SK-N-SH (cell line): Measurements from ENCODE around the gene NDUFA12. TPM values are rescaled to one million over a fixed set of nuclear protein-coding genes. Genes with fewer than 3 reads are reported as not detected.

Source experiments
- CTCF ChIA-PET: fragments of 300-600, 350-600 bp; formaldehyde crosslinking; extraction: SDS; loops from one replicate; lab custom pipeline; 2021; lab: Yijun Ruan, JAX
- POLR2A ChIA-PET: fragments of 350-600 bp; sonication (Branson Sonifier 250); formaldehyde crosslinking; extraction: SDS; loops from one replicate; lab custom pipeline; 2020; ENCODE audit warnings: antibody characterized with exemption, inconsistent platforms; lab: Yijun Ruan, JAX
- DNase-seq: peaks from one replicate; pipeline ENCODE4 v3.0.0; 2012
- H2AFZ ChIP-seq: fragments of 200-600 bp; sonication (generic); 2 replicates; pipeline ENCODE4 v1.8.1; 2016; ENCODE audit warnings: antibody characterized with exemption, mild to moderate bottlenecking, low read depth
- H3F3A ChIP-seq: fragments of 200-600 bp; sonication (generic); replicated peaks from 2 replicates; pipeline ENCODE3; 2016; ENCODE audit warnings: antibody characterized with exemption, mild to moderate bottlenecking; ENCODE audit not compliant: insufficient read depth
- H3K27ac ChIP-seq, 2 experiments: fragments of 200-500 bp in 1 of 2; fragments of 200-600 bp in 1 of 2; sonication (Bioruptor generic) in 1 of 2; sonication (generic), shearing (Covaris generic) in 1 of 2; 2 replicates each; pipeline versions ENCODE4 v1.5.1 to v1.6.1; 2014 to 2016; ENCODE audit warnings: low read depth in 2 of 2, inconsistent platforms in 1 of 2, low read length in 1 of 2, mild to moderate bottlenecking in 1 of 2, mixed read lengths in 1 of 2
- H3K27me3 ChIP-seq: fragments of 200-600 bp; sonication (generic), shearing (Covaris generic); 2 replicates; pipeline ENCODE4 v1.6.1; 2016; ENCODE audit warnings: mixed run types; ENCODE audit not compliant: insufficient read depth
- H3K36me3 ChIP-seq, 2 experiments: fragments of 200-500 bp in 1 of 2; fragments of 200-600 bp in 1 of 2; sonication (Bioruptor generic) in 1 of 2; sonication (generic) in 1 of 2; replicated peaks in 1 of 2; 2 replicates each; pipeline versions ENCODE3 to v1.5.1; 2014 to 2016; ENCODE audit warnings: low read length in 1 of 2, mild to moderate bottlenecking in 1 of 2; ENCODE audit not compliant: insufficient read depth in 2 of 2, control insufficient read depth in 1 of 2
- H3K4me1 ChIP-seq, 2 experiments: fragments of 200-500 bp in 1 of 2; fragments of 200-600 bp in 1 of 2; sonication (Bioruptor generic) in 1 of 2; sonication (generic), shearing (Covaris generic) in 1 of 2; 2 replicates each; pipeline versions ENCODE4 v1.5.1 to v1.6.1; 2014 to 2016; ENCODE audit warnings: low read depth in 1 of 2, low read length in 1 of 2, mixed run types in 1 of 2; ENCODE audit not compliant: insufficient read depth in 2 of 2, control insufficient read depth in 1 of 2
- H3K4me2 ChIP-seq: fragments of 200-600 bp; sonication (generic), shearing (Covaris generic); 2 replicates; pipeline ENCODE4 v1.6.1; 2017; ENCODE audit warnings: mixed run types
- H3K4me3 ChIP-seq, 2 experiments: fragments of 200-500 bp in 1 of 2; fragments of 200-600 bp in 1 of 2; sonication (Bioruptor generic) in 1 of 2; sonication (generic), shearing (Covaris generic) in 1 of 2; 2 replicates each; pipeline versions ENCODE4 v1.5.1 to v1.8.1; 2014 to 2016; ENCODE audit warnings: low read depth in 2 of 2, inconsistent platforms in 1 of 2, low read length in 1 of 2, mild to moderate bottlenecking in 1 of 2, mixed read lengths in 1 of 2, moderate library complexity in 1 of 2
- H3K79me2 ChIP-seq: fragments of 200-600 bp; sonication (generic); 2 replicates; pipeline ENCODE4 v1.8.1; 2017; ENCODE audit warnings: mild to moderate bottlenecking; ENCODE audit not compliant: insufficient read depth
- H3K9ac ChIP-seq: fragments of 200-600 bp; sonication (generic); 2 replicates; pipeline ENCODE4 v1.6.1; 2017; ENCODE audit warnings: mixed run types
- H3K9me2 ChIP-seq: fragments of 200-600 bp; sonication (generic); 2 replicates; pipeline ENCODE4 v1.6.1; 2017; ENCODE audit warnings: mixed run types
- H3K9me3 ChIP-seq: fragments of 200-600 bp; sonication (generic); 2 replicates; pipeline ENCODE4 v1.6.1; 2017; ENCODE audit warnings: mixed run types, mild to moderate bottlenecking, moderate library complexity
- H4K20me1 ChIP-seq: fragments of 200-600 bp; sonication (generic); 2 replicates; pipeline ENCODE4 v1.6.1; 2017; ENCODE audit warnings: mild to moderate bottlenecking, mixed run types; ENCODE audit not compliant: insufficient read depth
- ELF1 ChIP-seq: IDR thresholded peaks from 2 replicates; pipeline ENCODE4 v1.4.0; 2012
- EZH2phosphoT487 ChIP-seq: fragments of 200-600 bp; sonication (generic); IDR thresholded peaks from 2 replicates; pipeline ENCODE4 v1.6.1; 2017; ENCODE audit warnings: low read depth, mixed run types, mild to moderate bottlenecking, antibody characterized with exemption, moderate library complexity, borderline replicate concordance
- FOXJ3 ChIP-seq: sonication (generic); formaldehyde crosslinking; IDR thresholded peaks from 2 replicates; pipeline ENCODE4 v1.5.1; 2020; ENCODE audit warnings: mild to moderate bottlenecking, missing genetic modification reagents
- GABPA ChIP-seq: IDR thresholded peaks from 2 replicates; pipeline ENCODE4 v1.4.0; 2012; ENCODE audit warnings: low read depth, mild to moderate bottlenecking
- IRF3 ChIP-seq: fragments of 150-350 bp; IDR thresholded peaks from 2 replicates; pipeline ENCODE4 v1.6.1; 2016; ENCODE audit warnings: mild to moderate bottlenecking, low read depth, low read length
- JUND ChIP-seq: IDR thresholded peaks from 2 replicates; pipeline ENCODE4 v1.4.0; 2012
- MXI1 ChIP-seq: IDR thresholded peaks from 2 replicates; pipeline ENCODE4 v1.6.1; 2012; ENCODE audit warnings: mild to moderate bottlenecking, low read depth, low read length, improper control_type of control experiment
- NRF1 ChIP-seq: IDR thresholded peaks from 2 replicates; pipeline ENCODE4 v1.6.1; 2012; ENCODE audit warnings: low read depth, mild to moderate bottlenecking, low read length
- POLR2AphosphoS5 ChIP-seq: IDR thresholded peaks from 2 replicates; pipeline ENCODE4 v1.6.1; 2012; ENCODE audit warnings: low read depth, low read length
- RAD21 ChIP-seq: IDR thresholded peaks from 2 replicates; pipeline ENCODE4 v1.6.1; 2012; ENCODE audit warnings: mild to moderate bottlenecking, low read length
- RCOR1 ChIP-seq: fragments of 150-350 bp; IDR thresholded peaks from 2 replicates; pipeline ENCODE4 v1.6.1; 2017; ENCODE audit warnings: antibody characterized with exemption, low read length
- WGBS: methylation state at CpG from one replicate; pipeline ENCODE4 v1.1.6; 2017; ENCODE audit warnings: low lambda C conversion rate; 5-methylcytosine and 5-hydroxymethylcytosine counted together
- polyA plus RNA-seq, 3 experiments: library from polyadenylated mRNA; depleted of rRNA; stranded (reverse); fragments of >200 nt; gene quantifications; 2 replicates each; pipeline ENCODE4 v1.2.3, GENCODE V29; 2012
- TF ChIP-seq, protein P1 (sequence below): IDR thresholded peaks from 2 replicates; pipeline ENCODE4 v1.6.1; 2012; ENCODE audit warnings: mild to moderate bottlenecking, low read depth, low read length, moderate library complexity

The NDUFA12 gene
- polyA plus RNA-seq, 1 of the 3 experiments (the other 2 are of a cell fraction): 106 TPM

DNA sequence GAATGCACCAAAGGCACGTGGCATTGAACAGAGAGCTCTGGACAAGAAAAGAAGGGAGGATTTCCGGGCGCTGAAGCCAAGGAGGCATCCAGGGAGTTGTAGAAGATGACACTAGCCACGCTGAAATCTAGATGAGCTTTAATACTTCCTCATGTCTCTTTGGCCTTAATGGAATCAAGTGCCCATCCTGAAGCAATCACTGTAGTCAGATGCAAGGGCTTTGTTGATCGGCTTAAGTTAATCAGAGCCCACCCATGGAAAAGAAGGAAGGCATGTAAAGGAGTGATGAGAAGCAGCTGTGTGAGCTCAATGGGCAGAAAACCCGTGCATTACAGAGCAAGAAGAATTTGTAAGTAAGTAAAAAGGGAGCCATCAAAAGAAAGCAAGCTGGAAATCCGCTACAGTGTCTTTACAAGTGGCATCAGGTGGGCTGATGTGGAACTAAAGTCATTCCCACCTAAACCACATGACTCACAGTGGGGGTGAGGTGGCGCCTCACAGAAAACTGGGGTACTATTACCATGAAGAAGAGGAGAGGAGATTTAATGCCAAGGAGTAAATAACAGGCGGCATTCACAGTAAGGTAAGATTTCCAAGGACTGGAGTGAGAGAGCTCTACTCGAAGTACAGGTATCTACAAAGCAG lies 48.4 kb downstream of the NDUFA12 start:
- no peak for DNase-seq
- no peaks in the 10 kb centered on the region for H3K36me3 ChIP-seq
- no peaks in the 10 kb centered on the region for H3K9me3 ChIP-seq
- no peak overlapping the region for H3K4me3 ChIP-seq
- H3K79me2 ChIP-seq: no peaks in the 10 kb centered on the region
- H3K4me1 ChIP-seq: peaks cover 0 to 11% of the 10 kb centered on the region in 2 experiments; a peak in 2 of 4 replicates
- TF ChIP-seq GABPA (no peak), FOXJ3 (CRISPR knock-in tag) (no peak), NRF1 (no peak), MXI1 (no peak), ELF1 (no peak), EZH2phosphoT487 (no peak), IRF3 (no peak)
- no peak overlapping the region for H2AFZ ChIP-seq
- no peaks in the 10 kb centered on the region for H4K20me1 ChIP-seq
- no peaks in the 10 kb centered on the region for H3K27me3 ChIP-seq
- ChIA-PET CTCF (no interaction called here), POLR2A (no interaction called here)
- no peak overlapping the region for H3K4me2 ChIP-seq
- WGBS: 63% methylated on average over 10 of the region's 10 CpGs
- H3K9me2 ChIP-seq: no peaks in the 10 kb centered on the region
- H3F3A ChIP-seq: no peaks in the 10 kb centered on the region
- no peak overlapping the region for H3K9ac ChIP-seq
- no peak overlapping the region for H3K27ac ChIP-seq

DNA sequence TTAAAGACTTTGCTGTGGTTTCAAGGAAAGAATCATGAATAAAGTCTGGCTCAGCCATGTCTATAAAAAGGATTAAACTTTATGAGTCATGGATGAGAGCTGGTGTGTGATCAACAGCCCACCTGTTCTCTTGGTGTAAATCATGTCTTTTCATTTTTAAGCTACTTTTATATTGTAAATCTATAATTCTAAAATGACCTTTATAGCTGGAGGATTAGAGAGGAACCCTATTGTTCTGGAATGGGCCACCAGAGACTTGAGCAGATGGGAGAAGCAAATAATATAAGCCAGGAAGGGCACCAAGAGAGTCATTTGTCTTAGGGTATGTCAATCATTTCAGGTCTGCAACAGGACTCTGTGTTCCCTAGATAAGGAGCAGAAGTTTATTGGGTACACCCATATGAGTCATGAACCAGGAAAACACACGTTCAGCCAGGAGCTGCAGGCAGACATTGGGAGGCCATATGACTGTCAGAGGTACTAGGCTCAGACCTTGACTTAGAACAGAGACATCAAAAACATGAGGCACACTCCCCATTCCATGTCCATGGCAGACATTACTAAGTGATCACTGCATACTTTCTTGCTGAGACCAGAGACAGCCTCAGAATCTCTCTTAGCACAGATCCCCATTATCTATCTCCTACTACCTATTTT lies 49.3 kb downstream of the NDUFA12 start:
- WGBS: 0% methylated on average over 1 of the region's 1 CpG
- ChIA-PET POLR2A (no interaction called here), CTCF (no interaction called here)
- Histone ChIP-seq H3K4me2 (no peak overlapping the region), H3K27me3 (no peaks in the 10 kb centered on the region), H3K9ac (no peak overlapping the region), H3K4me3 (no peak overlapping the region), H3K27ac (no peak overlapping the region), H3K36me3 (no peaks in the 10 kb centered on the region), H3K79me2 (no peaks in the 10 kb centered on the region), H3F3A (no peaks in the 10 kb centered on the region), H3K9me2 (no peaks in the 10 kb centered on the region), H4K20me1 (no peaks in the 10 kb centered on the region), H3K4me1 (peaks cover 0 to 11% of the 10 kb centered on the region in 2 experiments; a peak in 2 of 4 replicates), H2AFZ (no peak overlapping the region), H3K9me3 (no peaks in the 10 kb centered on the region)
- DNase-seq: no peak
- TF ChIP-seq RAD21 (no peak), MXI1 (no peak), POLR2AphosphoS5 (no peak), JUND (no peak), RCOR1 (no peak)
- TF ChIP-seq, protein P1, sequence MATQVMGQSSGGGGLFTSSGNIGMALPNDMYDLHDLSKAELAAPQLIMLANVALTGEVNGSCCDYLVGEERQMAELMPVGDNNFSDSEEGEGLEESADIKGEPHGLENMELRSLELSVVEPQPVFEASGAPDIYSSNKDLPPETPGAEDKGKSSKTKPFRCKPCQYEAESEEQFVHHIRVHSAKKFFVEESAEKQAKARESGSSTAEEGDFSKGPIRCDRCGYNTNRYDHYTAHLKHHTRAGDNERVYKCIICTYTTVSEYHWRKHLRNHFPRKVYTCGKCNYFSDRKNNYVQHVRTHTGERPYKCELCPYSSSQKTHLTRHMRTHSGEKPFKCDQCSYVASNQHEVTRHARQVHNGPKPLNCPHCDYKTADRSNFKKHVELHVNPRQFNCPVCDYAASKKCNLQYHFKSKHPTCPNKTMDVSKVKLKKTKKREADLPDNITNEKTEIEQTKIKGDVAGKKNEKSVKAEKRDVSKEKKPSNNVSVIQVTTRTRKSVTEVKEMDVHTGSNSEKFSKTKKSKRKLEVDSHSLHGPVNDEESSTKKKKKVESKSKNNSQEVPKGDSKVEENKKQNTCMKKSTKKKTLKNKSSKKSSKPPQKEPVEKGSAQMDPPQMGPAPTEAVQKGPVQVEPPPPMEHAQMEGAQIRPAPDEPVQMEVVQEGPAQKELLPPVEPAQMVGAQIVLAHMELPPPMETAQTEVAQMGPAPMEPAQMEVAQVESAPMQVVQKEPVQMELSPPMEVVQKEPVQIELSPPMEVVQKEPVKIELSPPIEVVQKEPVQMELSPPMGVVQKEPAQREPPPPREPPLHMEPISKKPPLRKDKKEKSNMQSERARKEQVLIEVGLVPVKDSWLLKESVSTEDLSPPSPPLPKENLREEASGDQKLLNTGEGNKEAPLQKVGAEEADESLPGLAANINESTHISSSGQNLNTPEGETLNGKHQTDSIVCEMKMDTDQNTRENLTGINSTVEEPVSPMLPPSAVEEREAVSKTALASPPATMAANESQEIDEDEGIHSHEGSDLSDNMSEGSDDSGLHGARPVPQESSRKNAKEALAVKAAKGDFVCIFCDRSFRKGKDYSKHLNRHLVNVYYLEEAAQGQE: no peak
